Stimulated activated CD4-positive, alpha-beta T cell treated with anti-CD3 and anti-CD28 coated beads, Interleukin-2, amount 100 ng/mL, for 24 hours (primary cell): ENCODE measurements around the gene KIAA1191.

Source experiments
- DNase-seq, 2 donors: peaks; one replicate each; pipeline ENCODE4 v3.0.0-alpha.2; 2020

KIAA1191 gene

GRCh38 chr5:176388444-176389134 lies 27.0 kb upstream of the KIAA1191 start, which contains the start of the genes HIGD2A and NOP16:
TSS of gene HIGD2A (plus strand) at chr5:176388751. CDS start at chr5:176388820, 69 bp downstream.
TSS of gene NOP16 (minus strand) at chr5:176388598. CDS start at chr5:176388539, 59 bp downstream.
- peak; percentile 99 to 100 for DNase-seq

GRCh38 chr5:176388003-176388443 lies 26.5 kb upstream of the KIAA1191 start:
- DNase-seq = peak in 1 of 2 donors; percentile 32

GRCh38 chr5:176387384-176387925 lies 25.9 kb upstream of the KIAA1191 start:
- no peak for DNase-seq

DNA sequence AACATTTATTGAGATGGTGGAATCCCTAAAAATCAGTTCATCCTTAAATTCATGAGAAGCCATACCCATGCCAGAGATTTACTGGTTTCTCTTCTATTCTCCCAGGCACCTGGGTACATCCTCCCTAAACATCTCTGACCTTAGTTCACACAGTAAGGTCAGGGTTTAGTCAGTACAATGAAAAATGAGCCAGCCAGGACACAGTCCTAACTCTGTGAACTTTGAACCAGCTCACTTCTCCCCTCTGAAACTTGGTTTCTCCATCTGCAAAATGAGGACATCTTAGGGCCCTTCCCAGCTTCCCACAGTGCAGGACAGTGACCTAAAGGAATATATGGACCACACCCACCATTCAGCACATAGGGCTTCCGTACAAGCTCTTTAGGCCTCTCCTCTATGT lies 24.9 kb upstream of the KIAA1191 start:
- no peak for DNase-seq

DNA sequence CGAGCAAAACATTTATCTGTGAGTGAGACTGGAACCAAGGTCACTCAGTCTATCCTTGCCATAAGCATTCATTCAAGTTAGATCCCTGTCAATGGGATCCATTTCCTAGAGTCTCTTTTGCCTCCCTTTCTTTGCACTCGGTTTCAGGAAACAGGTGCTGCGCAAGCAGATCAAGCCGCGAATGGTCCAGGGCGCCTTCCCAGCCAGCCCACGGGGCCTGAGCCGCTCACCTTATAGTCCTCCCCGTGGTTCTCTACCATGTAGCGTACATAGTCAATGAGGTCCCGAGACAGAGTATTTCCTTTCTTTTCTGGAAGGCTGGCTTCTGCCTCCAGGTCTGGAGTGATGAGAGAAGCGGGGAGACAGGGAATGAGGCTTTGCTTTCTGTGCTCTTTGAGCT lies 23.4 kb upstream of the KIAA1191 start:
- no peak for DNase-seq

DNA sequence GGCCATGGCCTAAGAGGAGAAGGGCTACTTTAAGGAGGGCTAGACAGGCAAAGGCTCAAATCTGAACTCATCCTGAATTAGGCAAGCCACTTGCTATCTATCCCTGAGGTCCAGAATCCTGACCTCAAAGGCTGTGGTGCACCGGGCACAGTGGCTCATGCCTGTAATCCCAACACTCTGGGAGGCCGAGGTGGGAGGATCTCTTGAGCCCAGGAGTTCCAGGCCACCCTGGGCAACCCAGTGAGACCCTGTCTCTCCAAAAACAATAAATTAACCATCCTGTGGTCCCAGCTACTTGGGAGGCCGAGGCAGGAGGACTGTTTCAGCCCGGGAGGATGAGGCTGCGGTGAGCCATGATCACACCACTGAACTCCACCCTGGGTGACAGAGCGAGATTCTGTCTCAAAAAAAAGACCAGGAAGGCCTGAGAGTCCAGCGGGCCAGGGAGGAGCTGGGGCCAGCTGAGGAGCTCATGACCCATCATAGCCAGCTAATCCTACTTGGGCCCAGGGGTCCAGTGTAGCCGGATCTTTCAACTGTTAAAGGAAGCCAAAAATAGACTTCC lies 22.9 kb upstream of the KIAA1191 start:
- DNase-seq = no peak

DNA sequence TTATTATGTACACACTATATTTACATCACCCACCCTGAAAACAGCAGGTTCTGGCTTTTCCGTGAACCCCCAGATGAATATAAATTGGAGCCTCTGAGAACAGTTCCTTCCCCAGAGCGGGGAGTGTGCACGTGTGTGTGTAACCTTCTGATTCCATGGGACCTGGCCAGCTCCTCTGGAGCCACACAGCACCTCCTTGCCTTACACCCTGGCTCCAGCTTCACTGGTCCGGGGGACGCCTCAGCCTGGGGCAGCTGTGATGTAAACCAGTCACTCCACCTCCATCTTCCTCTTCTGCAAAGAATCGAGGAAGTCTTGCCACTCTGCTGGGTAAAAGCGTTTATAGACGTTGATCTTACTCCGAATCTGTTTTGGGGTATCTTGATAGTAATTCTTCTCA lies 22.4 kb upstream of the KIAA1191 start:
- no peak for DNase-seq

GRCh38 chr5:176383248-176383905 lies 21.8 kb upstream of the KIAA1191 start:
- DNase-seq = no peak

DNA sequence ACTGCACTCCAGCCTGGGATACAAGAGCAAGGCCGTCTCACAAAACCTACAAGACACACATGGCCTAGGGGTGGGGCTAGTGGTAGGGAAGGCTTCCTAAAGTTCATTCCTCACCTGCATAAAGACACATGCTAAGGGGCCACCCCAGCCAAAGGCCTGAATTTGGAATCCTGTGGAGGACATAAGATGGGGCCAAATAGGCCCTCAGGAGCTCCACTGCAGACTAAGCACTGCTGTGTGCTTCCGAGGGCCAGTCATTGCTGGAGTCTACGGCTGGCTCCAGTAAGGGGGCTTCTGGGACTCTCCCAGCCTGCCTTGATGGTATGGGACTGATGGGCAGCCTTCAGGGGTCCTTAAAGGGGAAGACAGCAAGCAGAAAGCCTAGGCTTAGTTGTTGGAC lies 21.2 kb upstream of the KIAA1191 start:
- DNase-seq = no peak

DNA sequence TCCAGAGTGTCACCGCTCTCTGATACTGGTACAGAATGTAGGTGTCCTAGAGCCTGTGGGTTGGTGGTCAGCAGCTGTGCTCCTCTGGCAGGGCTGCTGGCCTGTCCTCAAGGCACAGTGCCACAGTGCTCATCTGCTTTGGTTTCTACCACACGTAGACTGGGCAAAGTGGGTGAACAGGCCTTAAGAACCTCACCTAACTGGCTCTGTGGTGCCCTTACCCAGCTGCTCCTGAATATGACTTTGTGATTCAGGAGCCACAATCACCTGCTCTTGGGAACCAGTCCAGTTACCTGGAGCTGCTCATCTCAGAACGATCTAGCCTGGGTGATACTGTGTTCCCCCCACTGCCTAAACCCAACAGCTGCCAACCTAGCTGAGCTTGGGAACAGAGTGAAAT lies 20.4 kb upstream of the KIAA1191 start:
- DNase-seq = no peak

- DNase-seq = no peak
These were observed 19.9 kb upstream of the KIAA1191 start for GRCh38 chr5:176381423-176381822.

GRCh38 chr5:176379881-176380280 lies 18.3 kb upstream of the KIAA1191 start:
- DNase-seq = no peak

- DNase-seq = no peak
These were observed 11.7 kb upstream of the KIAA1191 start for GRCh38 chr5:176373100-176373818.

GRCh38 chr5:176371621-176372539 lies 10.3 kb upstream of the KIAA1191 start:
- DNase-seq = no peak

- DNase-seq = no peak
These were observed 8.6 kb upstream of the KIAA1191 start for GRCh38 chr5:176369934-176370711.

GRCh38 chr5:176368726-176369125 lies 7.2 kb upstream of the KIAA1191 start:
- no peak for DNase-seq

GRCh38 chr5:176366232-176366894 lies 4.8 kb upstream of the KIAA1191 start:
- DNase-seq = no peak

GRCh38 chr5:176365351-176366231 lies 4.0 kb upstream of the KIAA1191 start, which contains the start of gene ARL10:
TSS of gene ARL10 (plus strand) at chr5:176365487. CDS start at chr5:176365564, 77 bp downstream.
- DNase-seq = peak; percentile 69 to 75

DNA sequence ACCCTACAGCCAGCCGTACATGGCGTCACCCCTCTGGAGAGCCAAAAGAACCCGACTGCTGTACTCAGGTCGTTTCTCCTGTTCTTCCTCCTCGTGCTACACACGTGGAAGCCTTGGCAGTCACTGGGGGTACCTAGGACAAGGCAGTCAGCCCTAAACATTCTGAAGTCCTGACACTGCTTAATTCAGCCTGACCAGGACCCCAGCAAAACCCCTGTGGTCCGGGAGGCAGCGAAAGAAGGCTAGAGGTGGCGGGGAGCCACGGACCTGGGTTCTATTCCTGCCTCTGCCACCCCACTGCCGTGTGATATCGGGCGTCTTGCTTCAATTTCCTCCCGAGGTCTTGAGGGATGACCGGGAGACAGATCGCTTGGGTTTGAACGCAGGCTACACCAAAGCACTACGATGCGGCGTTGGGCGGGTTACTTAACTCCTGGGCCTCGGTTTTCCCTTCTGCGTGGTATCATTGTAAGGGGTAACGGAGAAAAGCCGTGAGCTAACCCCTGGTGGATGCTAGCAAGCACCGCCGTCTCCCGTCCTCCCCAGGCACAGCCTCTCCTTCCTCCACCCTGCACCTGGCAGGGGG lies 3.3 kb upstream of the KIAA1191 start:
- no peak for DNase-seq
